ENCODE results near the gene TP63.
A peak's percentile ranks its signal among the peaks of the same experiment; 100 is the strongest.

Gene TP63

DNA sequence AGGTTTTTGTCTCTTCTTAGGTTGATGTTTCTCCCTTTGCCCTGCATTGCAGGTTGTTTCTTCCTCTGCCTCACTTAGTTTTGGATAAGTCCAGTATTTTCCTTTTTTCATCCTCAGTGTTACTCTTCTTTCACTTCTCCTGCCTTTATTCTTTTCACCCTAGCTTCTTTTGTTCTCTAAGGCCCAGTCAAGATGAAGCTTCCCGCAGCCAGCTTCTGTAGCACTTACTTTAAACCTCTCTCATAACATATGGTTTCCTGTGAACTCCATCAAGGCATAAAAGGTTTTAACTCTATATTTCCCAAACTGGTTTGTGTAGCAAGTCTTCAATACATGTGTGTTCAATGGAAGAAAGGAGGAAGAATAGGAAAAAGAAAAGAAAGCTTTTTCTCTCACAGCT lies 54.1 kb downstream of the TP63 start:
- no peak for DNase-seq

DNA sequence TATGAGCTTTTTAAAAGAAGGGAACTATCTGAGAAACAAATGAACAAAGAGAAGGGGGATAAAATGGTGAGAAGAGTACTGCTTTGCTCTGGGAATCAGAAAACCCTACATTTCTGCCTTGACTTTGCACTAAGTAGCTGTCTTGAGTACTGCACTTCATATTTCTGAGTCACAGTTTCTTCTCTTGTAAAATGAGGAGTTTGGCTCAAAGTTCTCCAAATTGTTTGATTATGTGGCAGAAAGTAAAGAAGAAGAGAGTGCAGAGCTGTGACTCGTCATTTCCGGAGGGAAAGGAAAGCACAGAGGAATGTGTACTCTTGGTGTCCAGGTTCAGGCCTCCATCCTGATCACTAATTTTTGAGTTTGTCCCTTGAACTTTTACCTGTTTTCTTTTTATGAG lies 54.7 kb downstream of the TP63 start:
- DNase-seq, result peak; percentile 94

DNA sequence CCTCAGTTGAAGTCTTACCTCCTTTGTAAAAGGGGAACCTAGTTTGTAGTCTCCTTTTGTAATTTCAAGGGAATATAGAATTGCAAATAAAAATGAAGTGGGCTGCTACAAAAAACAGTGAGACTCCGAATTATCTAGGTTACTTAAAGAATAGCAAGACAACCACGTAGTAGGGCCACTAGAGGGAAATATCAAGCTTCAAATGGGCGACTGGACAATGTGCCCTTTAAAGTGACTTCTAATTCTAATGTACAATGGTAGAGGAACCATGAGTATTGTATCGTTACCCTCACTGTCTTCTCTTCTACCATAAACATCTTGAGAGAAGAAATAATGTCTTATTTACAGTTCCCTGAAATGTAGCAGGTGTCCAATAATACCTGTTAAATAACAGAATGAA lies 56.3 kb downstream of the TP63 start:
- no peak for DNase-seq

DNA sequence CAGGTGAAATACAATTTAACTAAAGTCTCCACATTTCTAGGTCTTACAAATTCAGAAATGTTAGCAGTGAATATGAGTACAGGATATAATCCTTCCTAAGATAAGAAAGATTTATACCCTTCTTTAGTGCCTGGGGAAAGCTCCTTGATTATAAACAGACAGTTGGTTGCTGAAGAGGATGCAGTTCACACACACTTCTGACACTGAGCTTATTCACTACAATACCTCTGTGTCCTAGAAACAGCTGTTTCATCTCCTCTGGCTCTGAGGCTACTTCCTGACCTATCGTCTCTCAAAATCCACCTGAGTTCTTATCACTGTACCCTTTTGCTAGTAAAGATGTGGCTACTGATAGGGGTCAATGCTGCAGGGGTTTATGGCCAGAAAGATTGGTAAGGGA lies 57.1 kb downstream of the TP63 start:
- DNase-seq, result no peak

DNA sequence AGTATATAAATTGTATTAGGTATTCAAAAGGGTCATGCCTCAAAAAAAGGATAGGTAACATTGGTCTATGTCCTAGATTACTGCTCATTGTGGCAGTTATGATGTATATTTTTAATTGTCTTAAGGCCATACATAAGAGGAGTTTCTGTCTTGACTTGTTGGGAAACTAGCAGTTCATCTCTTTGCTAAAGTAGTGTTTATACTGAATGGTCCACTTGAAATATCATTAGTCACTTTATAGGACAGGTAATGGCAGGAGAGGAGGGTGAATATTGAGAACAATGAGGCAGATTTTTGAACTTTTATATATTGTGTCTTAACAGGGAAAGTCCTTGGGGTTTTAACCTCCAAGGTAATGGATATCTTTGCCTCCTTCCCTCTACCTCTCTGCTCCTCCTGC lies 58.4 kb downstream of the TP63 start:
- DNase-seq, result no peak

DNA sequence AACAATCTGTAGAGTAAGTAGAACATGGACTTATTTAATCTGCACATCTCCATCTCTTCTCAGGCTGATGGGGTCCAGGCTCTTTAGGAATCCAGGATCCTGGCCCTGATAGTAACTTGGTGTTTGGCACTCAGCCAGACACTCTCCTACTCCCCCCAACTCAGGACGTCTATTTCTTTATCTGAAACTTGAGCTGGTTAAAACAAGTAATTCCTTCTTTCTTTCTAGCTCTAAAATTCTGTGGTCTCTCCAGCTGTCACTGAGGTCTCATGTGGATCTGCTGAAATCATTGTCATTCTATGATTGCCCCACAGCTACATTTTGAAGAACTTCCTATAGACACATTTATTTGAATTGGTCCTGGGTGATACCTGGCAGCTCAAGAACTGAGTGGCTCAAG lies 59.0 kb downstream of the TP63 start:
- no peak for DNase-seq

DNA sequence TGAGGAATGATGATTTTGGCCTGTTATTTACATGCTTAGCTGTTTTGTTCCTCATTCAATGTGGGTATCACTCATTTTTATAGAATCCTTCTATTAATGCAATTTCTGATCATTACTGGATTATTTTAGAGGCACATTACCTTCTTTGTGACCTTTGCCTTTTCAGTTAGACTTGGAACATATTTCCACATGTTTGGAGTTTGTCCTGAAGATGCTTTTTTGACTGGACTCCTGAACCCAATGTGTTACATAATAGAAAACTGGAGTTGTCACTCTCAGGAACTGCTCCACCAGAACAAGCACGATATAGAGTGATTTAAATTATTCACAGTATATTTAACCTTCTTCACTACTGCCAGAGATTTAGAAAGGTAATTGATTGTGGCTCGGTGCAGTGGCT lies 59.5 kb downstream of the TP63 start:
- DNase-seq, result no peak

DNA sequence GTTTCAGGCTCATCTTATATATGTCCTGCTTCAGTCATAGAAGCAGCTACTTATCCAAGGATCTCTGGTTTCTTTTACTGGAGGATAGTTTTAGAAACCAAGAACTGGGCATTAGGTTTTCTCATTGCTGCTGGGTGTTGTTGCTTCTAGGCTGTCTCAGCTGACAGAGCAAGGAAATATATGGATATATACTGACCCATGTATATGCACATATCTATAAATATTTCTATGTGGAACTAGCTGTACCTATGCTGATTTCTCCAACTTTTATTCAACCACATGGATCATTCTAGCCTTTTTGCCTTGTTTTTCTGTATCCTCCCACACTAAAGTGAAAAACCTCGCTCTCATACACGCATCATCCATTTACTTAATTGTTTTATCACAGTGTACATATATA lies 64.2 kb downstream of the TP63 start:
- no peak for DNase-seq

DNA sequence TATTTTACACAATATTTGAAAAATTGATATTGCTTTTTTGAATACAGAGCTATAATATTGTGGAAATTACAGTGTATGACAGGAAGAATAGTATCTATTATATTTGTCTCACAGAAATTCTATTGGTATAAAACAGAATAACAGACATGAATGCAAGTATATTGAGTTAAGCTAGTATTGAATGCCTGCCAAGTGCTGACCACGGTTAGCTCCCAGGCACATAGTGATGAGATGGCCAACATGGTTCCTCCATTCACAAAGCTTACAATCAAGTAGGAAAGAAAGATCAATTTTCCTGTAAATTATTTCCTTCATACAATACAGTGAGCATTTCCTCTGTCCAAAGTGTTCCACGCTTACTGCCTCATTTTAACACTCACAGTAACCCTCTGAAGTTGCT lies 67.6 kb downstream of the TP63 start:
- peak; percentile 35 for DNase-seq

DNA sequence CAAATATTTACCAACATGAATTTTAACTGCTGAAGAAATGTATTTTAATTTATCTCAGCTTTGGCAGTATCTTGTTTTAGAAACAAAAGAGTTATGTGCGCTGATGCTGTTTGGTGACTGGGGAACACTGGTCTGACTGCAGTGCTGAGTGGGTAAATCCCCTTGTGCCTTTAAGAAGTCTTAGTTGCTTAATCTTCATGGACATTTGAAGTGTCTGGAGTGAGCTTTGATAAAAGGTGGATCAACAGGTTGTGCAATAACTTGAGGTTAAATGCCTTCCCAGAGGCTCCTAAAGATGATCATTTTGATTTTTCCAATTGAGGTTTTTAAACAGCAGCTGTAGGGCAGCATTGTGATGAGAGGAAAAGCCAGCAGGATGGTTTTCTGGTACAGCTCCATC lies 68.7 kb downstream of the TP63 start:
- DNase-seq, result no peak

DNA sequence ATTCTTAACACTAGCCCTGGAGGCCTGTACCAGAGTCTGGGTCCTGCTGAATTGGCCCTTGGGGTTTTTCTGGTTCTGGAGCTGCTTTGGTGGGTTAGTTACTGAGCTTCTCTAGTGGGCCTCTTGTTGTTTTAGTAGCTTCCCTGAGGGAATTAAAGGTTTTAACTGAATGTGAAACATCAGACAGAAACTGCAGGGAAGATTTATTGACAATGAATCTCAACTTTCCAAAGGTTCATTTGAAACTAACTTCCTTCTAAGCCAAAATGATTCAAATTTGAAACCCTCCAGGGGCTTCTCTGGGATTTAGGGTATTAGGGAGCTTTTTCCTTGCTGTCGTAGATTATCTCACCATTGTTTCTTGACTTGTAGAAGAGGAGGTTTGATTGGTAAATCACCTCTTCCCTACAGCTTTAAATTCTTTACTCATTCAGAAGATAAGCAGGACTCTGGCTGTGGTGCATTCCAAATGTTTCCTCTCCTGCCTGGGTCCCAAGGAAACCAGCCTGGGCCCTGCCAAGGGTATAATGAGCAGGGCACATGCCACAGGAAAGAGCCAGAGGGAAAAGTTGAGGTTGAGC lies 71.0 kb downstream of the TP63 start:
- peak; percentile 51 for DNase-seq

DNA sequence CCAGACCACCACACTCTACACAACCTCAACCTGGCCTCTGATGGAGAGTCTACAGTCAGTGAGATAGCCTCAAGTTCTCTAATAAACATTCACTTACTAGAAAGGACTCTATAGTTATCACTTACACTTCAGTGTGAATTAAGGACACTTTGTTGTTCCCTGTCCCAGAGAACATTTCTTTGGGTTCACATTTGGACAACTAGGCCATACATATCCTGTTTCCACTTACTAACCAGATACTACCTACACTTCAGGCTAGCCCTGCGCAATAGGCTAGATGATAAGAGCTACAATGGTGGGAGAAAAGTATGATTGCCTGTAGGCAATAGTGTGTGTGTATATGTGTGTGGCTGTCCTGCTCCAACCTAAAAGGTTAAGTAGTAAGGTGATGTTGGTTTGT lies 72.7 kb downstream of the TP63 start:
- no peak for DNase-seq

DNA sequence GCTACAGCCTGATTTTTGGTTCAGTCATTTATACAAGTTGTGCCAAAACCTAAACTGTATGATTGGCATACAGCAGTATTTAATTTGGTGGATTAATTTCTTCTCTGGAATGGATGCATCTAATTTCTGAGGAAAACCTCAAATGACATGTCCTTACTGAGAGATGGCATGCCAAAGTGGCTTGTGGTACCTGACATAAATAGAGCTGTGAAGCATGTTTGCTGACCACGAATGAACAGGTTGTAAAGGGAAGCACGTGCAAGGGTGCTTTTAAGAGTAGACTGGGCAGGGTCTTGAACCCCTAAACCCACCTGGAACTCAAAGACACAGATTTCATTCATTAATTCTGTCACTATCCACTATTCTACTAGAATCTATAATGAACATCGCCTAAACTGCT lies 77.2 kb downstream of the TP63 start:
- no peak for DNase-seq

DNA sequence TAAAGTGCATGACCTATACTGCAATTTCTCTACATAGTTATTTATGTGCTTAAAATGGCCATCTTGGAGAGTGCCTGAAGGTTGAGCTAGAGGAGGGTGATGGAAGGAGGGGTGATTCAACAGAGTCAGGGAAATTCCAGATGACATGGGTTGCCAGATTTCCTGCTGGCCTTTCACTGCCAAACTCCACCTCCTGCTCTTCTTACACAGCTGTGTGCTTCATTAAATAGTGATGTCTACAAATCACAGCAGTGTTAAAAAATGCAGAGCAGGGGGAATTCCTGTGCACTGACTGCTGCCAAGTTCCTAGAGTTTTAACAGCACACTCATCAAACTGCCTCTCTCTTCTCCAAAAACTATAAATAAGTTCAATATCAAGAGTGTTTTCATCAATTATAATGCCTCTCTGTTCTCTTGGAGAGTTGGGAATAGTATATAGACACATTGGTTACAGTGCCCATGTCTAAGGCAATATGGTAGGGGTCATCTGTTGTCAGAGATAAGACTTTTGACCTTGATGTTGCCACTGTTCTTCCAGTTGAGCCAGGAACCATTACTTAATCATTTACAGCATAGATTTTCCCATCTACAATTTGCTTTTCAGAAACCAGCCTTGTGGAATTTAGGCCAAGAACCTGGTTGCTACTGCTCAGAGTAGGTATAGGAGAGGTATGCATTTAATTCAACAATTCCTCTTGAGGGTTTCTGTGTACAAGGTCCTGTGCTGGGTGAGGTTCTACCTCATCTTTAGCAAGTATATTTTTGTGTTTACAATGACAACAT lies 79.6 kb downstream of the TP63 start:
- peak; percentile 99 for DNase-seq

DNA sequence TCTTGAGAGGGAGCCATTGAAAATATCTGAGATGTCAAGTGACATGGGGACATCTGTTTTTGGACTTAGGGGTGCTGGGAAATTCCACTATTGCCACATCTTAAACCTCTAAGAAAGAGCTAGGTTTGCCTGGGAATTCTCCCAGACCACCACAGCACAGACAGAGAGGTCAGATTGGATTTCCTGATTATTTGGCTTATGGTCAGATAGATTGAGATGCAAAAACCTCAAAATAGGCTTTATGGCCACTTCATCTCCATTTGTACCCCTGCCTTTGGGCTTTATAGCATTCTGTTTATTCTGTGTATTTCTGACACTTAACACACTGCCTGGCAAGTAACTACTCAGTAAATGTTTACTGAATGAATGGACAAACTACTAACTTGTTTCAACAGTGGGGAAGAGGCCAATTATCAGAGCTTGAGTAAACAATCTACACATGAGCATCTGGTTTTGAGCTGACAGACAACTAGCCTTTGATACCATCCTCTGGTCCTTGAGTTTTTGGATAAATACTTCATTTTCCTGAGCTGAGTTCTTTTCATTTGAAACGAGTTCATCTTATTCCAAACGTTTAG lies 81.8 kb downstream of the TP63 start:
- no peak for DNase-seq

DNA sequence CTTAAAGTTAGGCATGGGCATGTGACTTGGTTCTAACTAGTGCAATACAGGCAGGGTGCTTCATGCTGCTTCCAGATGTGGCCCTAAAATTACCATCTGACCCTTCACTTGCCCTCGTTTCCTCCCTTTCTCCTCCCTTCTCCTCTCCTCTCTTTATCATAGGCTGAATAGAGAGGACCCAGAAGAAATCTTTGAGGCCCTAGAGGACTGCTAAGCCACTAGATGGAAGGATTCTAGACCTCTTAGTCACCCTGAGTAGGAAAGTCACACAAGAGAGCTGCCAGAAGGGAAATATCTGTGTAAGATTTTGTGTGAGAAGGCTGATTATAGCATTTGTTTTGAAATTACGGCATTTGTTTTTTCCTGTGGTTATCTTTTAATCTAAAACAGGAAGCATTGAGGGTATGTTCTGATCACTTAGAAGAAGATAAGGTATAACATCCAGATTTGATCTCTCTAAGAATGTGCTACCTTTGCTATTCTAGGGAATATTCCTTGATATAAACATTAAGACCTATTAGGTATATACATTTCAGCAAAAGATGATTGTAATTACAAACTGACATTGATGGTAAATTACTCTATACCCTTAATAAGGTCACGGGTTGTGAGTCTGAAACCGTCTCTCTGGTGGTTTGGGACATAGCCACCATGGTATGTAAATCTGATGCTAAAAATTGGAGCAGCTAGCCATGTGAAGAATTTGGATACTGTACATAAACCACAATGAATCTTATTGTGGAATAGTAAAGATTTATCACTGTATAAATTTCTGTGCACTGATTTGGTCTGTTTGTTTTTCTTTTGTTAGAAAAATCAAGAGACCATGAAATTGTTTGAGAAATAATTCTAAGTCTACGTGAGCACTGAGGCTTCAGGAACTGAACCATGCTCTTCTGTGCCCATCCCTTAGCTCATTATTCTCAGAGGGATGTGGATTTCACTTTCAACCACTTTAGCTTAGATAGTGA lies 84.1 kb downstream of the TP63 start:
- peak; percentile 96 for DNase-seq

DNA sequence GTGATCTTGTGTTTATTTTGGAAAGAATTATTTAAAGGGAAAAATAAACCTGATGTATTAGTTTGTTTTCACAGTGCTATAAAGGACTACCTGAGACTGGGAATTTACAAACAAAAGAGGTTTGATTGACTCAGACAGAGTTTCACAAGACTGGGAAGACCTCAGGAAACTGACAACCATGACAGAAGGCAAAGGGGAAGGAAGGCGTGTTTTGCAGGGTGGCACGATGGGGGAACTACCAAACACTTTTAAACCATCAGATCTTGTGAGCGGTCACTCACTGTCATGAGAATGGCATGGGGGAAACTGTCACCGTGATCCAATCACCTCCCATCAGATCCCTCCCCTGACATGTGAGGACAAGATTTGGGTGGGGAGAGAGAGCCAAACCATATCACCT lies 87.0 kb downstream of the TP63 start:
- DNase-seq, result no peak

DNA sequence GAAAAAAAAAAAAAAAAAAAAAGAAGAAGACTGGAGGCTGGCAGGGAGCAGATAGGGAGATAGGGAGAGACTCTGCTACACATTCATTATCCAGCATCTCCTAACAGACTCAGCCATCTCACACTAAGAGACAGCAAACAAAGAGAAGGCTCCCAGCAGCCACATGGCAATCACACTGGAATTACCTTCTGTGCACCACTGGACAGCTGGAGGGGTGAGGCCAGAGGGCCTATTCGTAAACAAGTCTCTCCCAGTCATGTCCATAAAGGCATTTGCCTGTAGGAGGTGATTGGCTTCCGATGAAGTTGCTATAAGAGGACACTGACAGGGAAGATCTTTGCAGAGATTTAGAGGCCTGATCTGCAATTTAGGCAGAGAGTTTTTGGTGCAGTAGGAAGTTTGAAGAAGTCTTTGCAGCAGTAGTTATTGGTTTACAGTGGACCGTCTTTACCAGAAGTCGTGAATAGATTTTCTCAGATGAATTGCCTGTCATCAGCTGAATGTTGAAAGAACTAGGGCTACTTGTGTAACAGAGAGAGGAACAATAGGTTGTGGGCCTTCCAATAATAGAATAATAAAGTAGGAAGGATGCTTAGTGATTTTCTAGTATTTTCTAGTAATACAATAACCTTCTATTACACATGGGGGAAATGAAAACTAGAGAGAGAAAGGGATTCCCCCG lies 89.7 kb downstream of the TP63 start:
- no peak for DNase-seq

DNA sequence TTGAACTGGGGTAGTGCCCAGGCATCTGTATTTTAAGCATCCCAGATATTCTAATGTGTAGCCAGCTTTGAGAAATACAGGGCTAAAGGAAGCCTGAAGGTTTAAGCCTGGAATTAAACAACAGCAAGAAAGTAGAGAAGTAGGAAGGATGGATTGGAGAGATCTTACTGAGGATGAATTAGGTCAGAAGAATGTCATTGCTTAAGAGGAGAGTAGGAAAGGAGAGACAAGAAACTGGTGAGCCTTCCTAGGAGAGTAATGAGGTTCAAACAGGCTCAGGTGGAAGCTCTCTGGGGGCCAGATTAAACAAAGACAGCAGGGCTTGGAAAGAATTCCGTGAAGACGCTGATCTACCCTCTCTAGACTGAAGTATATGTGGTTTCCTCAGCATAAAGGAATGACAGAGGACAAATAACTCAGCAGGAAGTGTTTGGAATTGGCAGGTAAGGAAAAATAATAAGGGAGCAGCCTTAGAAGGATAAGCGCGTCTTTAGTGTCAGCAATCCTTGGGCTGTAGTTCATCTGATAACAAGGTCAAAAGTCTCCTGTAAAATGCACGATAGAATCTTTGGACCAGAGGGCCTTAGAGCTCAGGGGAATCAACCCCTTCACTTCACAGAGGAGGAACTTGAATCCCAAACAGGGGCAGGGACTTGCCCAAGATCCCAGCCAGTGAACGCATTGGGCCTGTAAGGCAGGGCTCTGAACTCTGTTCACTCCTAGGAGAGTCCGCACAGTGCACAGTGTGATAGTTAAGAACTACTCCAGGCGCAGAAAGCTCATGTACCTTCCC lies 90.9 kb downstream of the TP63 start:
- no peak for DNase-seq

DNA sequence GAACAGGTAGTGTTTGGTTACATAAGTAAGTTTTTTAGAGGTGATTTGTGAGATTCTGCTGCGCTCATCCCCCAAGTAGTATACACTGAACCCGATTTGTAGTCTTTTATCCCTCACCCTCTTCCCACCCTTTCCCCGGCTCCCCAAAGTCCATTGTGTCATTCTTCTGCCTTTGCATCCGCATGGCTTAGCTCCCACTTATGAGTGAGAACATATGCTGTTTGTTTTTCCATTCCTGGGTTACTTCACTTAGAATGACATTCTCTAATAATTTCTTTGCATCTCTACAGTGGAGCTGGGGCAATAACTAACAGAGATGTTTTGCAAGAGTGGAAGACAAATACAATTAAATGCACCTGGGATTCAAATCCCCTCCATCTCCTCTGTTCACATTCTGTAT lies 93.2 kb downstream of the TP63 start:
- peak; percentile 75 for DNase-seq

DNA sequence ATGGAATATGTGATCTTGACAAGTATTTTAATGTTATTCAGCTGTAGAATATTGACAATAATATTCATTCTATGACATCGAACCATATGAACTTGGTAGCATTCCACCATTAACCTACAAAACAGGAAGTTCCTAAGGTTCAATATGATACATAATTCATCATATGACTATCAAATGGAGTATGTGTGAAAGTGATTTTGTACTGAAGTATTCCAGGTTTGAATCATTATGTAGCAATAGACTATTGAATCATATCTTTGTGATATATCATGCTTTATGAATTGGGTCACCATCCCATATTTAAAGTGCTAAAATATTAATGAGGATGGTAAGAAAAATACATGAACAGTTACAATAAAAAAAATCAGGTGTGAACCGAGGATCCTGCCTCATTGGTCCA lies 95.1 kb downstream of the TP63 start:
- DNase-seq, result peak; percentile 58

DNA sequence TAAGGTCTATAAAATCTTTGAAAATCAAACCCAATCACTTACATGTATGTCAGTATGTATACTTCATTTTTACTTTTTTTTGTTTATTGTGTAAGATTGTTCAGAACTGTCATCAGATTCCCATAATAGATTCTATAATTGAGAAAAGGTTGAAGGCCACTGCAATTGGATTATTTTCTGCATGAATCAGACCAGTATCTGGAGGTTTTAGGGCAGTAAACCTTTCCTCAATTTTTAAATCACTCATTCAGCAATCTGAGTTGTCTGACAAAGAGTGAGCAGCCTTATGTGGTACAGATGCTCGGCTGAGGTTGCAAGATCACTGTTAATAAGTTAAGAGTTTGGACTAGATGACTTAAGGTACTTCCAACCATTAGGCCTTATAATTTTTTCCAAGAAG lies 96.0 kb downstream of the TP63 start:
- peak; percentile 87 for DNase-seq

Measured in fibroblast of skin of right quadriceps (primary cell).